SKM-1 (cell line): Measurements from ENCODE around the gene PNMA5.
A peak's percentile ranks its signal among the peaks of the same experiment; 100 is the strongest.
"Not testable (repeated sequence)": the region's sequence is repeated elsewhere in the genome, so short reads cannot be mapped to it uniquely, and the experiment has no call there.

Experiments used
- DNase-seq: peaks from one replicate; lab custom pipeline; 2025; ENCODE audit not compliant: unreplicated experiment; lab: John Stamatoyannopoulos, UW

The PNMA5 gene

GRCh38 chrX:152993933-152994332, at the start of gene PNMA5:
Gene PNMA5 (minus strand): TSS chrX:152994116. CDS start chrX:152991598, 2,518 bp downstream.
- no peak for DNase-seq

- DNase-seq: peak; percentile 6
These were observed 38.6 kb upstream of the PNMA5 start for GRCh38 chrX:153032397-153033118.

GRCh38 chrX:153030801-153031200, 36.9 kb upstream of the PNMA5 start:
- no peak for DNase-seq

- no peak for DNase-seq
These were observed 36.0 kb upstream of the PNMA5 start for GRCh38 chrX:153029875-153030274.

GRCh38 chrX:153029162-153029561, 35.2 kb upstream of the PNMA5 start:
- DNase-seq: no peak

- not testable (repeated sequence) for DNase-seq
These were observed 34.6 kb upstream of the PNMA5 start for GRCh38 chrX:153028487-153028886.

- DNase-seq: not testable (repeated sequence)
These were observed 32.6 kb upstream of the PNMA5 start for GRCh38 chrX:153026501-153026900.

- DNase-seq: no peak
These were observed 25.2 kb upstream of the PNMA5 start for GRCh38 chrX:153019166-153019565.

- not testable (repeated sequence) for DNase-seq
These were observed 23.3 kb upstream of the PNMA5 start for GRCh38 chrX:153017174-153017573.

- no peak for DNase-seq
These were observed 10.9 kb upstream of the PNMA5 start for GRCh38 chrX:153004780-153005179.

GRCh38 chrX:153003981-153004380, 10.1 kb upstream of the PNMA5 start:
- no peak for DNase-seq

- DNase-seq: not testable (repeated sequence)
These were observed 8.3 kb upstream of the PNMA5 start for GRCh38 chrX:153002182-153002581.

- DNase-seq: no peak
These were observed 3.4 kb upstream of the PNMA5 start for GRCh38 chrX:152997337-152997736.

GRCh38 chrX:152992115-152992514, 1.8 kb downstream of the PNMA5 start:
- no peak for DNase-seq

- DNase-seq: no peak
These were observed 2.8 kb downstream of the PNMA5 start for GRCh38 chrX:152991123-152991522.

GRCh38 chrX:152989292-152989658, 4.6 kb downstream of the PNMA5 start:
- peak; percentile 23 for DNase-seq

GRCh38 chrX:152988536-152989291, 5.2 kb downstream of the PNMA5 start:
- DNase-seq: no peak

- no peak for DNase-seq
These were observed 6.1 kb downstream of the PNMA5 start for GRCh38 chrX:152987801-152988200.

- DNase-seq: not testable (repeated sequence)
These were observed 6.8 kb downstream of the PNMA5 start for GRCh38 chrX:152987156-152987555.

GRCh38 chrX:152985383-152985782, 8.5 kb downstream of the PNMA5 start:
- not testable (repeated sequence) for DNase-seq

GRCh38 chrX:152968193-152968592, 25.7 kb downstream of the PNMA5 start:
- no peak for DNase-seq

- DNase-seq: no peak
These were observed 33.8 kb downstream of the PNMA5 start for GRCh38 chrX:152960115-152960514.
